OCI-M2 (cell line): ENCODE results near the gene OVOL2.

Source experiments
- DNase-seq: peaks from one replicate; lab custom pipeline; 2025; ENCODE audit not compliant: unreplicated experiment; lab: John Stamatoyannopoulos, UW

Gene OVOL2

GRCh38 chr20:18016772-18017171 lies 40.9 kb downstream of the OVOL2 start:
- no peak for DNase-seq

DNA sequence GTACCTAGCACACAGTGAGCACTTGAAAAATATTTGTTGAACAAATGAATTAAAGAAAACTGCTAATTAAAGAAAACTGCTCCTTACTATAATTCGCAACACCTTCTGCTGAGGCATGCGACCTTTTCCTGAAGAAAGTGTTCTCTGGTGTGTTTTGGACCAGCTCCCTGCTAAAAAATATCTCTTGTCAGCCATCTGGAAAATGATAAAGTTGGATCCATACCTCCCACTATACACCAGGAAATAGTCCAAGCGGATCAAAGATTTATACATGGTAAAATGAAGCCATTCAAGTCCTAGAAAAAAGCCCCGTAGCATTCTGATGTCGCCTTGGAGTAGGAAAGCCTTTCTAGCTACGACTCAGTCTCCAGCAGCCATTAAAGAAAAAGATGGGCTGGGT lies 43.3 kb downstream of the OVOL2 start:
- DNase-seq, result no peak

DNA sequence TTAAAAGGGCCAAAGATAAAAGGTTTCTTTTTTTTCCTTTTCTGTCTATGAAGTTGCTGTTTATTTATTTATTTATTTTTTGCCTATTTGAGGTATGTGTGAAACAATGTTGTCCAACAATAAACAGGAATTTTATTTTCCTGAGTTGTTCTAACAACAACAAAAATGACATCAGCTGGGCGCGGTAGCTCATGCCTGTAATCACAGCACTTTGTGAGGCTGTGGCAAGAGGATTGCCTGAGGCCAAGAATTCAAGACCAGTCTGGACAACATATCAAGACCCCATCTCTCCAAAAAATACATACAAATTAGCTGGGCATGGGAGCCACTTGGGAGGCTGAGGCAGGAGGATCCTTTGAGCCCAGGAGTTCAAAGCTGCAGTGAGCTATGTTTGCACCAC lies 44.8 kb downstream of the OVOL2 start:
- DNase-seq, result no peak

DNA sequence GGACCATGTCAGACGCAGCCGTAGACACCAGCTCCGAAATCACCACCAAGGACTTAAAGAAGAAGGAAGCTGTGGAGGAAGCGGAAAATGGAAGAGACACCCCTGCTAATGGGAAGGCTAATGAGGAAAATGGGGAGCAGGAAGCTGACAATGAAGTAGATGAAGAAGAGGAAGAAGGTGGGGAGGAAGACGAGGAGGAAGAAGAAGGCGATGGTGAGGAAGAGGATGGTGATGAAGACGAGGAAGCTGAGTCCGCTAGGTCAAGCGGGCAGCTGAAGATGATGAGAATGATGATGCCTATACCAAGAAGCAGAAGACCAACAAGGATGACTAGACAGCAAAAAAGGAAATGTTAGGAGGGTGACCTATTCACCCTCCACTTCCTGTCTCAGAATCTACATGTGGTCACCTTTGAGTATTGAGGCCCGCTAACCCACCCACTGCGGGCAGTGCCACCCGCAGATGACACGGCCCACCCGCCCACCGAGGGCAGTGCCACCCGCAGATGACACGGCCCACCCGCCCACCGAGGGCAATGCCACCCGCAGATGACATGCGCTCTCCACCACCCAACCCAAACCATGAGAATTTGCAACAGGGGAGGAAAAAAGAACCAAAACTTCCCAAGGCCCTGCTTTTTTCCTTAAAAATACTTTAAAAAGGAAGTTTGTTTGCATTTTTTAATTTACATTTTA lies 45.6 kb downstream of the OVOL2 start:
- no peak for DNase-seq

GRCh38 chr20:18011482-18011881 lies 46.2 kb downstream of the OVOL2 start:
- DNase-seq, result no peak

- no peak for DNase-seq
Measured at GRCh38 chr20:18009116-18009515, 48.6 kb downstream of the OVOL2 start.

GRCh38 chr20:18007534-18008292 lies 50.0 kb downstream of the OVOL2 start:
- no peak for DNase-seq

- no peak for DNase-seq
Measured at GRCh38 chr20:18006684-18007083, 51.0 kb downstream of the OVOL2 start.

DNA sequence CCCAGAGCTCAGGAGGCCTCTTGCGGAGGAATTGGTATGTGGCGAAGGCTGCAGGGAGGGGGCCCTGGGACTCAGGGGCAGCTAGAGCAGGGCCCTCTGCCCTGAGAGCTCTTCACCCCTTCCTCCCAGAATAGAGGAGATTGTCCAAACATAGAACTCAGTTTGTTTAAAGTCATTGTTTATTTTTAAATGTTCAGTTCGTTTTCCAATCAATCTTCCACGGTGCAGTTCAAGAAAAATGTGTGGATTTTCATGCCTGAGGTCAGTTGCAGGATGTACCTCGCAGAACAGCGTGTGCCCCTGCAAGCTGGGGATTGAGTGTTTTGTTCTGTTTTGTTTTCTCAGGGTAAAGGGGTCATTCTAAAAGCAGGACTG lies 51.7 kb downstream of the OVOL2 start:
- no peak for DNase-seq

GRCh38 chr20:18005170-18005989 lies 52.3 kb downstream of the OVOL2 start:
- DNase-seq, result no peak

DNA sequence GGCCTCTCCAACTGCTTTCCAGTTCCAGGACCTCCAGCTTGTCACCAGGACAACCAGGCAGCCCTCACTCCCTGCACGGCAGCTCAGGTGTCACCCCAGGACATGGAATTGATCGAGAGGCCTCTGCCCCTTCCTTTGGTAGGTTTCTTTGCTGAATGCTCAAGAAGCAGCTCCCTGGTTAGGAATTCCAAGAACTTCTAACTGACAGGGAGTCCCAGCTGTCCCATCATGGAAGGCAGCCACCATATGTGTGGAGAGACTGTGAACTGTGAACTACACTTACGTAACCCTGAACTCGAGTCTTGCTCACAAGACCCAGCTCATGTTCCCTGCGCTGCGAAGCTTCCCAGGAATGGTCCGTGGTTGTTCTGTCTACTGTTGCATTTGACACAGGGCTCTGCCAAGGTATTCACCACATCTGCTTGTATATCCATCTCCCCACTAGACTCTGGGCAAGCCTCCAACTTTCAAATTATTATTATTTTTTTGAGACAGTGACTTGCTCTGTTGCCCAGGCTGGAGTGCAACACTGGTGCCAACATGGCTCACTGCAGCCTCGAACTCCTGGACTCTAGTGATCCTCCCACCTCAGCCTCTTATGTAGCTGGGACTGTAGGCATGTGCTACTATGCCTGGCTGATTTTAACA lies 53.2 kb downstream of the OVOL2 start:
- DNase-seq, result no peak

- no peak for DNase-seq
Measured at GRCh38 chr20:18003897-18004296, 53.8 kb downstream of the OVOL2 start.

DNA sequence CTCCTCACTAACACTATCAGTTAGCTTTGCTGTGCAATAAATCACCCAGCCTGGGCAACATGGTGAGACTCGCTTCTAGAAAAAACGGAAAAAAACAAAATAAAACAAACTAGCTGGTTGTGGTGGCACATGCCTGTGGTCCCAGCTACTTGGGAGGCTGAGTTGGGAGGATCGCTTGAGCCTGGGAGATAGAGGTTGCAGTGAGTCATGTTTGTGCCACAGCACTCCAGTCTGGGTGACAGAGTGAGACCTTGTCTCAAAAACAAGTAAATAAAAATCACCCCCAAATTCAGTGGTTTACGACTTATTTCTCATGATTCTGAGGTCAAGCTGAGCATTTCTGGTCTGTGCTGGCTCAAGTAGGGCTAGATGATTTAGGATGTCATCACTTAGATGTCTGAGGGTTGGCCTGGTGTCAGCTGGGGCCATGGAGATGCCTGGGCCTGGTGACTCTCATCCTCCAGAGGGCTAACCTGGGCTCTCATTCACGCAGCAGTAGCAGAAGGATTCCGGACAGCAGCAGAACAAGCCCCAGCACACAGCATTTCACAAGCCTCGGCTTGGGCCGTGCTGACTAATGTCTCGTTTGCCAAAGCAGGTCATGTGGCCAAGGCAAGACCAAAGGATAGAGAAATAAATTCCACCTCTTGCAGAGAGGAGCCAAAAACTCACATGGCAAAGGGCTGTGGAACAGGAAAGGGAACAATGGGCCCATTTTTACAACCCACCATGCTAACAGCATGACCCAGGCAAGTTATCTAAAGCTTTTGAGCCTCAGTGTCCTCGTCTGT lies 56.4 kb downstream of the OVOL2 start:
- DNase-seq, result no peak

GRCh38 chr20:17999566-17999965 lies 58.1 kb downstream of the OVOL2 start:
- DNase-seq, result no peak

- no peak for DNase-seq
Measured at GRCh38 chr20:17998446-17998845, 59.3 kb downstream of the OVOL2 start.

GRCh38 chr20:17995967-17996819 lies 61.5 kb downstream of the OVOL2 start:
- peak; percentile 39 for DNase-seq

DNA sequence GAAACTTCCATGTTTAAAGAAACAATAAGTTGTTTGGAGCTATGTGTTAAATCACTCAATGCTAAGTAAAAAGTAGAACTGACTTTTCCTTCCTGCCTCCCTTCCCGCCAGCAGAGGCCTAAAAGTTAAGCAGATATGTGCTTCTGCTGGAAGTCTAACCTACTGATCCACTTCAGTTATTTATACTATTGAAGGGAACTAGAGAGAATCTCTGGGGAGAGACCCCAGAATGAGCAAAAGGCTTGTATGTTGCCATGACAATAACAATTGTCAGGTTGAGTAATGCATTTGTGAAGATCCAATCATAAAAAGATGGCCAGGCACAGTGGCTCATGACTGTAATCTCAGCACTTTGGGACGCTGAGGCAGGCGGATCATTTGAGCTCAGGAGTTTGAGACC lies 64.2 kb downstream of the OVOL2 start:
- DNase-seq, result no peak

GRCh38 chr20:17992847-17993513 lies 64.7 kb downstream of the OVOL2 start:
- no peak for DNase-seq

- DNase-seq, result no peak
Measured at GRCh38 chr20:17992224-17992637, 65.5 kb downstream of the OVOL2 start.
